ENCODE data around the gene SLC28A2. TPM values are rescaled to one million over a fixed set of nuclear protein-coding genes. Genes with fewer than 3 reads are reported as not detected.
A peak's percentile ranks its signal among the peaks of the same experiment; 100 is the strongest.

SLC28A2 gene, protein sequence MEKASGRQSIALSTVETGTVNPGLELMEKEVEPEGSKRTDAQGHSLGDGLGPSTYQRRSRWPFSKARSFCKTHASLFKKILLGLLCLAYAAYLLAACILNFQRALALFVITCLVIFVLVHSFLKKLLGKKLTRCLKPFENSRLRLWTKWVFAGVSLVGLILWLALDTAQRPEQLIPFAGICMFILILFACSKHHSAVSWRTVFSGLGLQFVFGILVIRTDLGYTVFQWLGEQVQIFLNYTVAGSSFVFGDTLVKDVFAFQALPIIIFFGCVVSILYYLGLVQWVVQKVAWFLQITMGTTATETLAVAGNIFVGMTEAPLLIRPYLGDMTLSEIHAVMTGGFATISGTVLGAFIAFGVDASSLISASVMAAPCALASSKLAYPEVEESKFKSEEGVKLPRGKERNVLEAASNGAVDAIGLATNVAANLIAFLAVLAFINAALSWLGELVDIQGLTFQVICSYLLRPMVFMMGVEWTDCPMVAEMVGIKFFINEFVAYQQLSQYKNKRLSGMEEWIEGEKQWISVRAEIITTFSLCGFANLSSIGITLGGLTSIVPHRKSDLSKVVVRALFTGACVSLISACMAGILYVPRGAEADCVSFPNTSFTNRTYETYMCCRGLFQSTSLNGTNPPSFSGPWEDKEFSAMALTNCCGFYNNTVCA
- total RNA-seq, result not detected
- not detected for polyA plus RNA-seq

DNA sequence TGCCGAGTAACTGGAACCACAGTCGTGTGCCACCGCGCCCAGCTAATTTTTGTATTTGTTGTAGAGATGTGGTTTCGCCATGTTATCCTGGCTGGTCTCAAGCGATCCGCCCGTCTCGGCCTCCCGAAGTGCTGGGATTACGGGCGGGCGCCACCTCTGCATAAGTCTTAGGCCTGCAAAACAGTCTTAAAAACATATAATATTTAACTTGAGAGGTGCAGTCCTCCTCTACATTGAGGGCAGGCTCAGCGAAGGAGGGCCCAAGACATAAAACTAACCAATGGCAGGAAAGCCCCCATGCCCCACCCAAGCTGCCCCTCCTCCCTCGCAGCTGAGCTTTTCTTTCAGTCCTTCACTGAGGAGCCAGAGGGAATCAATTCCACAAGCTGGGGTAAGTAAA, at the start of gene SLC28A2:
Gene SLC28A2, plus strand, starts transcription at position 347 of the 400 bp plus-strand sequence. CDS start 982 bp downstream, outside the sequence.
- no peaks in the 10 kb centered on the region for H3K27me3 ChIP-seq (ENCODE audit: control insufficient read depth, insufficient read depth, low read length)
- H3K4me1 ChIP-seq (ENCODE audit: control insufficient read depth, insufficient read depth, low read length, poor library complexity, severe bottlenecking), result no peaks in the 10 kb centered on the region
- no peak within 1 kb of the TSS for H3K27ac Mint-ChIP-seq

DNA sequence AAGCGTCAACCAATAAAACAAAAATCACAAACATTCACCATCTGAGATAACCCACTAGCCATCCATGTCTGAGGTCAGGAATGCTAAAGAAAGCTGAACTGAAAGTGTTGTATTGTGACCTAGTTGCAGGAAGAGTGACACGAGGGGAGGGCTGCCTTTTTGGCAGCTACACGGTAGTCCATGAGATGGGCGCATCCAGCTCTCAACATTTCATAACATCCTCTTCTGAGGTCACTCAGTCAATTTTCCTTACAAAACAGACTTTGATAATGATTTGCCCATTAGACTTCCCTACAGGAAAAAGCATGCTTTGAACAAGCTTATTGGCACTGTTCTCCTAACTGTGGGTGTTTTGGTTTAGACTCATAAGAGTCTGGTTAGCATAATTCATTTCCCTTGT, 48.9 kb upstream of the SLC28A2 start:
- peak overlapping the region in 1 of 4 donors; percentile 75 for H3K4me3 Mint-ChIP-seq
- H3K36me3 Mint-ChIP-seq, result no peaks in the 10 kb centered on the region
- peaks cover 0 to 10% (median 0%) of the 10 kb centered on the region in 7 donors for H3K9me3 Mint-ChIP-seq
- Histone ChIP-seq H3K9me3 (ENCODE audit: control insufficient read depth in 2 of 2, low read length in 2 of 2) (no peaks in the 10 kb centered on the region), H3K27ac (ENCODE audit: insufficient read depth, low read length, poor library complexity, severe bottlenecking) (no peak overlapping the region), H3K4me3 (ENCODE audit: low read depth, low read length) (no peak overlapping the region), H3K4me1 (ENCODE audit: control insufficient read depth, insufficient read depth, low read length, poor library complexity, severe bottlenecking) (peaks cover 12% of the 10 kb centered on the region), H3K36me3 (ENCODE audit: control insufficient read depth, insufficient read depth, low read length) (no peaks in the 10 kb centered on the region), H3K27me3 (ENCODE audit: control insufficient read depth, insufficient read depth, low read length) (peaks cover 5% of the 10 kb centered on the region)
- no peak for DNase-seq
- H3K27me3 Mint-ChIP-seq, result peaks cover 39% of the 10 kb centered on the region
- no peak for ATAC-seq (ENCODE audit: low read depth in 2 of 2)
- peak overlapping the region in 1 of 3 donors; percentile 15 for H3K27ac Mint-ChIP-seq
- peaks cover 4 to 20% (median 9%) of the 10 kb centered on the region in 4 donors for H3K4me1 Mint-ChIP-seq

More for the DNA sequence above, at the start of gene SLC28A2:
- Histone ChIP-seq H3K27ac (ENCODE audit: insufficient read depth, low read length, poor library complexity, severe bottlenecking) (no peak within 1 kb of the TSS), H3K4me3 (ENCODE audit: low read depth, low read length) (no peak within 1 kb of the TSS), H3K36me3 (ENCODE audit: control insufficient read depth, insufficient read depth, low read length) (no peaks in the 10 kb centered on the region), H3K9me3 (ENCODE audit: control insufficient read depth in 2 of 2, low read length in 2 of 2) (no peaks in the 10 kb centered on the region)
- Mint-ChIP-seq H3K9me3 (peaks cover 0 to 6% (median under 1%) of the 10 kb centered on the region in 7 donors), H3K4me1 (no peaks in the 10 kb centered on the region), H3K27me3 (no peaks in the 10 kb centered on the region), H3K4me3 (no peak within 1 kb of the TSS), H3K36me3 (peaks cover 7% of the 10 kb centered on the region)
- DNase-seq (no peak), ATAC-seq (ENCODE audit: low read depth in 2 of 2) (no peak)

DNA sequence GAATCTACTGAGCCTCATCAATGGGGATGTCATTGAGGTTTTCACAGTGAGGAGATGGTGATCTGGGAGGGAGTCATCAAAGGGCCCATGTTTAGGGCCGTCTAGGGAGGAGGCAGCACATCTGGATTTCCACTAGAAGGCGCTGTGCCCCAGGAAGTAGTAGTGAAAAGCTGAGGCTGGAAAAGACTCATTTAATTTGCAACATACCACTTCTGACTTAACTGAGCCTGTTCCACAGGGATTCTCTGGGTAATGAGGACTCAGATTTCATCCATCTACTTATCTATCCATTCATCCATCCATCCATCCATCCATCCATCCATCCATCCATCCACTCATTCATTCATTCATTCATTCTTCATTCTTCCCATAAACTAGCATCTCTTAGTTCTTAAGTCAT, 46.8 kb upstream of the SLC28A2 start:
- ATAC-seq (ENCODE audit: low read depth in 2 of 2) (no peak), DNase-seq (peak; percentile 25 to 75 (median 44))
- Mint-ChIP-seq H3K27ac (peak overlapping the region in 1 of 3 donors; percentile 16), H3K36me3 (no peaks in the 10 kb centered on the region), H3K4me3 (peak overlapping the region in 1 of 4 donors; percentile 55), H3K9me3 (no peaks in the 10 kb centered on the region), H3K27me3 (peaks cover 29% of the 10 kb centered on the region), H3K4me1 (peaks cover 0 to 5% (median 0%) of the 10 kb centered on the region in 4 donors)
- H3K27me3 ChIP-seq (ENCODE audit: control insufficient read depth, insufficient read depth, low read length), result peaks cover 10% of the 10 kb centered on the region
- H3K4me3 ChIP-seq (ENCODE audit: low read depth, low read length), result no peak overlapping the region
- no peak overlapping the region for H3K27ac ChIP-seq (ENCODE audit: insufficient read depth, low read length, poor library complexity, severe bottlenecking)
- H3K9me3 ChIP-seq (ENCODE audit: control insufficient read depth in 2 of 2, low read length in 2 of 2), result no peaks in the 10 kb centered on the region
- H3K4me1 ChIP-seq (ENCODE audit: control insufficient read depth, insufficient read depth, low read length, poor library complexity, severe bottlenecking), result peaks cover under 1% of the 10 kb centered on the region
- H3K36me3 ChIP-seq (ENCODE audit: control insufficient read depth, insufficient read depth, low read length), result no peaks in the 10 kb centered on the region

DNA sequence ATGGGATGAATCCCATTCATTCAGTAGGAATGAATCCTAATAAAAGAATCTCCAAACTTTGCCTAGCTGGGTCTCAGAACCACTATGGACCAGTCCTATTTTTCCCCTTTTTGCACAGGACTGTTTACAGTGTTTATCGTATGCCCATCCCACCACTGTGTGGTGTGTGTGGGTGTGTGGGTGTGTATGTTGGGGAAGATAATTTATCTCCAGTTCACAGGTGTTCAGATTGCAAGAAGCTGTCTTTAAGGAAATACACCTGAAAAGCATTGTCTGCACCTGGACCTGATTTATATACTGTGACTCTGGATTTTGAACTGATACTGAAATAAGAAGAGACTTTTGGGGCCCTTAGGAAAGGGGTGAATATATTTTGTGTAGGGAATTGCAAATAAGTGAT, 39.5 kb upstream of the SLC28A2 start:
- no peak overlapping the region for H3K27ac ChIP-seq (ENCODE audit: insufficient read depth, low read length, poor library complexity, severe bottlenecking)
- H3K36me3 ChIP-seq (ENCODE audit: control insufficient read depth, insufficient read depth, low read length), result no peaks in the 10 kb centered on the region
- peaks cover 8% of the 10 kb centered on the region for H3K27me3 ChIP-seq (ENCODE audit: control insufficient read depth, insufficient read depth, low read length)
- H3K9me3 ChIP-seq (ENCODE audit: control insufficient read depth in 2 of 2, low read length in 2 of 2), result no peaks in the 10 kb centered on the region
- DNase-seq (no peak), ATAC-seq (ENCODE audit: low read depth in 2 of 2) (no peak)
- Mint-ChIP-seq H3K36me3 (no peaks in the 10 kb centered on the region), H3K9me3 (peaks cover 0 to 1% (median 0%) of the 10 kb centered on the region in 7 donors), H3K4me1 (no peaks in the 10 kb centered on the region), H3K4me3 (no peak overlapping the region), H3K27ac (no peak overlapping the region), H3K27me3 (peaks cover 24% of the 10 kb centered on the region)
- no peak overlapping the region for H3K4me3 ChIP-seq (ENCODE audit: low read depth, low read length)
- no peaks in the 10 kb centered on the region for H3K4me1 ChIP-seq (ENCODE audit: control insufficient read depth, insufficient read depth, low read length, poor library complexity, severe bottlenecking)

DNA sequence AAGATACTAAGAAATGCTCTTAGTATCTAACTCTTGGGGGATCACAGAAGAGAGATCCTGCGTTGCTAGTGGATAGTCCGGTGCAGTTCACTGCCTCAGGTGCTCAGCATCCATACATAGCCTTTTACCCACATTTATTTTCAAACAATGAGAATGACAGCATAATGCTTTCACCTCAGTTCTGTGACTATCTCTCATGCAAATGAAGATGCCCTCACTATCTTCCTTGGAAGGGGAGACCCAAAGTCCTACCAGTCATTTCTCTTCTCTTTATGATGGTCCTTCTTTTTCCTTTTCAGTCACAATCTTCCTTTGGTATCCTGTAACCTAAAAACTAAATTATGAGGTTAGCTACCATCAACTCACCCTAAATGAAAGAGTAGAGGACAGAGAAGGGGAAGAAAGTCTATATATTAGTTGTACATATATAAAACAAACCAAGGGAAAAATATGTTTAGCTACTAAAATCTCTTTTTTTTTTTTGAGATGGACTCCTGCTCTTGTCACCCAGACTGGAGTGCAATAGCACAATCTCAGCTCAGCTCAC, 30.9 kb upstream of the SLC28A2 start:
- peaks cover 0 to 2% (median 0%) of the 10 kb centered on the region in 7 donors for H3K9me3 Mint-ChIP-seq
- peaks cover 45% of the 10 kb centered on the region for H3K27me3 Mint-ChIP-seq
- no peak for DNase-seq
- H3K27ac ChIP-seq (ENCODE audit: insufficient read depth, low read length, poor library complexity, severe bottlenecking), result no peak overlapping the region
- H3K4me3 ChIP-seq (ENCODE audit: low read depth, low read length), result no peak overlapping the region
- H3K27ac Mint-ChIP-seq, result no peak overlapping the region
- ATAC-seq (ENCODE audit: low read depth in 2 of 2), result no peak
- no peaks in the 10 kb centered on the region for H3K36me3 ChIP-seq (ENCODE audit: control insufficient read depth, insufficient read depth, low read length)
- H3K4me1 Mint-ChIP-seq, result no peaks in the 10 kb centered on the region
- no peak overlapping the region for H3K4me3 Mint-ChIP-seq
- peaks cover 17% of the 10 kb centered on the region for H3K27me3 ChIP-seq (ENCODE audit: control insufficient read depth, insufficient read depth, low read length)
- no peaks in the 10 kb centered on the region for H3K36me3 Mint-ChIP-seq
- no peaks in the 10 kb centered on the region for H3K9me3 ChIP-seq (ENCODE audit: control insufficient read depth in 2 of 2, low read length in 2 of 2)
- no peaks in the 10 kb centered on the region for H3K4me1 ChIP-seq (ENCODE audit: control insufficient read depth, insufficient read depth, low read length, poor library complexity, severe bottlenecking)

DNA sequence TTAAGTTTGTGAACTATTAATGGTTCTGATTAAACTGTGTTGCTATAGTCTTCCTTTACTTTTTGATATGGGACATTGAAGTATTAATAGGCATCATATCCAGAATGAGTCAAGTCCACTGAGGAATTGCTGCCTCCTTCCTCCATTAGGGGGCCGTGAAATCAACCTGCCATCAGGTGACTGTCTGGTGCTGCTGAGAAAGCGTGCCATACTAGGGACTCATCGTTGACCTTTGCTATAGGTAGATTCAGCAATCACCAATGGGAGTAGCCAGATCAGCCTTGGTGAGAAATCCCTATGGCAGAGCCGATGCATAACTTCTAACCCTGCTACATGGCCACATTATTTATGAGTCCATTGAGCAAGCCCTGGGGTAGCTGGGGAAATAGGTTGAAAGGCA, 30.1 kb upstream of the SLC28A2 start:
- no peaks in the 10 kb centered on the region for H3K4me1 Mint-ChIP-seq
- Histone ChIP-seq H3K27me3 (ENCODE audit: control insufficient read depth, insufficient read depth, low read length) (peaks cover 17% of the 10 kb centered on the region), H3K4me1 (ENCODE audit: control insufficient read depth, insufficient read depth, low read length, poor library complexity, severe bottlenecking) (no peaks in the 10 kb centered on the region), H3K27ac (ENCODE audit: insufficient read depth, low read length, poor library complexity, severe bottlenecking) (no peak overlapping the region), H3K9me3 (ENCODE audit: control insufficient read depth in 2 of 2, low read length in 2 of 2) (no peaks in the 10 kb centered on the region), H3K4me3 (ENCODE audit: low read depth, low read length) (no peak overlapping the region), H3K36me3 (ENCODE audit: control insufficient read depth, insufficient read depth, low read length) (no peaks in the 10 kb centered on the region)
- H3K9me3 Mint-ChIP-seq, result peaks cover 0 to 3% (median 0%) of the 10 kb centered on the region in 7 donors
- DNase-seq (no peak), ATAC-seq (ENCODE audit: low read depth in 2 of 2) (no peak)
- no peaks in the 10 kb centered on the region for H3K36me3 Mint-ChIP-seq
- H3K27me3 Mint-ChIP-seq, result peaks cover 51% of the 10 kb centered on the region
- H3K4me3 Mint-ChIP-seq, result no peak overlapping the region
- no peak overlapping the region for H3K27ac Mint-ChIP-seq

DNA sequence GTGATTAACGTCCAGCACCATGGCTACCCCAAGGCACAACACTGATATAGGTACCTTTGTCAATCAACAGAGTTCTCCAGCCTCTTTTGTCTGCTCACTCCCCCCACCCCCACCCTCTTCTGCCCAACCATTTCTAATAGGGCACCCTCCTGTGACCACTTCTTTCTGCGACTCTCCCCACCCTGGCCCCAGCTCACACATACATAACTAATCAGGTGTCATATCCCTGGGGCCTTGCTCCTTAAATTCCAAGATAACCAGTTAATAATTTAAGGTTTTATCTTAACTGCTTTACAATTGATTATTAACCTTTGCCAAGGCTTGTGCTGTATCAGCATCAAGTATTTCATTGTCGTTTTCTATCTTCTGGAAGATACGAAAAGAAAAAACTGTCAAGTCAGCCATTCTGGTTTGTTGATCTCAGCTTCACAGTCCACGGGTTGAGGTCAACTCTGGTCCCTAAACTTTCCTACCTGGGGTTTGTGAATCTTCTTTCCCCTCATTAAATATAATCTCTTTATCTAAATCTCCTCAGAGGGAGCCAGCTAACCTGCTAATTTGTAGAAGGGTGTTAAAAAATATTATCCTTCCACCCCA, 27.3 kb upstream of the SLC28A2 start:
- Histone ChIP-seq H3K36me3 (ENCODE audit: control insufficient read depth, insufficient read depth, low read length) (no peaks in the 10 kb centered on the region), H3K4me1 (ENCODE audit: control insufficient read depth, insufficient read depth, low read length, poor library complexity, severe bottlenecking) (no peaks in the 10 kb centered on the region), H3K4me3 (ENCODE audit: low read depth, low read length) (no peak overlapping the region), H3K27me3 (ENCODE audit: control insufficient read depth, insufficient read depth, low read length) (peaks cover 17% of the 10 kb centered on the region), H3K9me3 (ENCODE audit: control insufficient read depth in 2 of 2, low read length in 2 of 2) (no peaks in the 10 kb centered on the region), H3K27ac (ENCODE audit: insufficient read depth, low read length, poor library complexity, severe bottlenecking) (no peak overlapping the region)
- Mint-ChIP-seq H3K9me3 (peaks cover 0 to 3% (median 0%) of the 10 kb centered on the region in 7 donors), H3K27me3 (peaks cover 44% of the 10 kb centered on the region), H3K27ac (no peak overlapping the region), H3K4me3 (no peak overlapping the region), H3K36me3 (no peaks in the 10 kb centered on the region), H3K4me1 (no peaks in the 10 kb centered on the region)
- no peak for DNase-seq
- no peak for ATAC-seq (ENCODE audit: low read depth in 2 of 2)

Measured in CD4-positive, CD25-positive, alpha-beta regulatory T cell (primary cell).